Measurements from ENCODE around the gene RAET1L. TPM values are rescaled to one million over a fixed set of nuclear protein-coding genes. Genes with fewer than 3 reads are reported as not detected.

Gene RAET1L
- total and polyA plus RNA-seq, 2 donors (not counting 1 experiment from before 2014, with no cell fraction given), result not detected

DNA sequence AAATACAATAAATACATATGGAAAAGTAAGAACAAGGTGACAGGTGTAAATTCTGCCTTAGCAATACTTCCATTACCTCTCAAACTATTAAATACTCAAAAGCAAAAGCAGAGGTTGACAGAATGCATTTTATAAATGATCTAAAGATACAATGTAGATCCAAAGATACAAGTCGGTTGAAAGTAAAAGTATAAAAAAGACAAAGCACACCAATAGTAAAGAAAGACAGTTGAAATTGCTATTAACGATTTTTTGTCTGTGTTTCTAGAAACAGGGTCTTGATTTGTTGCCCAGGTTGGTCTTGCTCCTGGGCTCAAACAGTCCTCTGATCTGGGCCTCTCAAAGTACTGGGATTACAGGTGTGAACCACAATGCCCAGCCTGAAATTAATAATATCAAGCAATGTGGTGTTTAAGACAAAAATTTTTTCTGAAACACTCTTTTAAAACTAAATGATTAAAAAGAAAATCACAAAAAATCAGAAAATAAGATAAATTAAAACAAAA lies 37.7 kb downstream of the RAET1L start:
- no peak for TF ChIP-seq EZH2 (IDR thresholded peaks at IDR 0.05; ENCODE audit: low read length, missing control alignments)
- TF ChIP-seq, protein P1, sequence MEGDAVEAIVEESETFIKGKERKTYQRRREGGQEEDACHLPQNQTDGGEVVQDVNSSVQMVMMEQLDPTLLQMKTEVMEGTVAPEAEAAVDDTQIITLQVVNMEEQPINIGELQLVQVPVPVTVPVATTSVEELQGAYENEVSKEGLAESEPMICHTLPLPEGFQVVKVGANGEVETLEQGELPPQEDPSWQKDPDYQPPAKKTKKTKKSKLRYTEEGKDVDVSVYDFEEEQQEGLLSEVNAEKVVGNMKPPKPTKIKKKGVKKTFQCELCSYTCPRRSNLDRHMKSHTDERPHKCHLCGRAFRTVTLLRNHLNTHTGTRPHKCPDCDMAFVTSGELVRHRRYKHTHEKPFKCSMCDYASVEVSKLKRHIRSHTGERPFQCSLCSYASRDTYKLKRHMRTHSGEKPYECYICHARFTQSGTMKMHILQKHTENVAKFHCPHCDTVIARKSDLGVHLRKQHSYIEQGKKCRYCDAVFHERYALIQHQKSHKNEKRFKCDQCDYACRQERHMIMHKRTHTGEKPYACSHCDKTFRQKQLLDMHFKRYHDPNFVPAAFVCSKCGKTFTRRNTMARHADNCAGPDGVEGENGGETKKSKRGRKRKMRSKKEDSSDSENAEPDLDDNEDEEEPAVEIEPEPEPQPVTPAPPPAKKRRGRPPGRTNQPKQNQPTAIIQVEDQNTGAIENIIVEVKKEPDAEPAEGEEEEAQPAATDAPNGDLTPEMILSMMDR (conservative IDR thresholded peaks at IDR 0.05 in 1 of 2, IDR thresholded peaks at IDR 0.05 in 1 of 2; ENCODE audit: low read depth in 1 of 2, low read length in 2 of 2), result no peak
- no peak overlapping the region for H3K9ac ChIP-seq (ENCODE audit: insufficient read depth, low read length)

DNA sequence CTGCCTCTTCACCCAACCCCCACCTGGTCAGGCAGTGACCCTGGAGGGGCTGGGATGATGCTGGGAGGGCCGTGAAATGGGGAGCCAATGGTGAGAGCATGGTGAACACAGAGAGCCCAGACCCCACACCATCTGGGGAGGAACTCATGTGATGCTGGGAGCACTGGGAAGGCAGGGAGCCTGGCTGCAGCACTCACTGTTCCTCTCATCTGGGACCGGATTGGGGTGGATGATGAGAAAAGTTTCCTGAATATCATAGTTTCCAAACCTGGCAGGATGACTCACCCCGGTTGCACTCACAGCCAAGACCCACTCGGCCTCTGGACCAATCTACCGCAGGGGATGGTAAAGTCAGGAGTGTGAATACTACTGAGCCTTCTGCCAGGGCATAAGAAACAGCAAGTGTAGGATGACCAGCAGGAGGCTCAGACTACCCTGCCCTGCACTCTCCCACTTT lies 39.8 kb downstream of the RAET1L start:
- H3K27me3 ChIP-seq (ENCODE audit: control insufficient read depth, insufficient read depth, low read length), result peaks cover 54% of the 10 kb centered on the region
- H3K4me2 ChIP-seq (ENCODE audit: extremely low read depth, insufficient read depth, low read length), result no peak overlapping the region
- no peaks in the 10 kb centered on the region for H3K9me3 ChIP-seq (ENCODE audit: control insufficient read depth, insufficient read depth, low read depth, low read length)
- H2AFZ ChIP-seq (ENCODE audit: low read length), result no peak overlapping the region
- TF ChIP-seq, protein P1 (conservative IDR thresholded peaks at IDR 0.05 in 1 of 2, IDR thresholded peaks at IDR 0.05 in 1 of 2; ENCODE audit: low read depth in 1 of 2, low read length in 2 of 2), result no peak
- TF ChIP-seq EZH2 (IDR thresholded peaks at IDR 0.05; ENCODE audit: low read length, missing control alignments), result peak; percentile 12
- no peak overlapping the region for H3K4me3 ChIP-seq (replicated peaks in 1 of 4; ENCODE audit: control extremely low read depth in 1 of 4, insufficient read depth in 1 of 4, low read depth in 3 of 4, low read length in 4 of 4)
- no peaks in the 10 kb centered on the region for H3K79me2 ChIP-seq (ENCODE audit: control insufficient read depth, insufficient read depth, low read length)
- H3K27ac ChIP-seq (ENCODE audit: insufficient read depth, low read length), result no peak overlapping the region
- no peak for DNase-seq (ENCODE audit: low read depth in 2 of 2)
- H3K9ac ChIP-seq (ENCODE audit: insufficient read depth, low read length), result no peak overlapping the region
- no peaks in the 10 kb centered on the region for H3K4me1 ChIP-seq (ENCODE audit: control insufficient read depth, extremely low read depth, insufficient read depth, low read length)
- no peaks in the 10 kb centered on the region for H3K36me3 ChIP-seq (ENCODE audit: control insufficient read depth, insufficient read depth, low read length)
- no peaks in the 10 kb centered on the region for H4K20me1 ChIP-seq (ENCODE audit: control insufficient read depth, extremely low read depth, insufficient read depth, low read length)

More for the DNA sequence above, 37.7 kb downstream of the RAET1L start:
- H3K4me3 ChIP-seq (replicated peaks in 1 of 4; ENCODE audit: control extremely low read depth in 1 of 4, insufficient read depth in 1 of 4, low read depth in 3 of 4, low read length in 4 of 4), result no peak overlapping the region
- H2AFZ ChIP-seq (ENCODE audit: low read length), result no peak overlapping the region
- H3K9me3 ChIP-seq (ENCODE audit: control insufficient read depth, insufficient read depth, low read depth, low read length), result no peaks in the 10 kb centered on the region
- DNase-seq (ENCODE audit: low read depth in 2 of 2), result no peak
- no peaks in the 10 kb centered on the region for H3K36me3 ChIP-seq (ENCODE audit: control insufficient read depth, insufficient read depth, low read length)
- no peak overlapping the region for H3K27ac ChIP-seq (ENCODE audit: insufficient read depth, low read length)
- H3K27me3 ChIP-seq (ENCODE audit: control insufficient read depth, insufficient read depth, low read length), result peaks cover 72% of the 10 kb centered on the region
- no peak overlapping the region for H3K4me2 ChIP-seq (ENCODE audit: extremely low read depth, insufficient read depth, low read length)
- H3K79me2 ChIP-seq (ENCODE audit: control insufficient read depth, insufficient read depth, low read length), result no peaks in the 10 kb centered on the region
- H3K4me1 ChIP-seq (ENCODE audit: control insufficient read depth, extremely low read depth, insufficient read depth, low read length), result no peaks in the 10 kb centered on the region
- no peaks in the 10 kb centered on the region for H4K20me1 ChIP-seq (ENCODE audit: control insufficient read depth, extremely low read depth, insufficient read depth, low read length)

DNA sequence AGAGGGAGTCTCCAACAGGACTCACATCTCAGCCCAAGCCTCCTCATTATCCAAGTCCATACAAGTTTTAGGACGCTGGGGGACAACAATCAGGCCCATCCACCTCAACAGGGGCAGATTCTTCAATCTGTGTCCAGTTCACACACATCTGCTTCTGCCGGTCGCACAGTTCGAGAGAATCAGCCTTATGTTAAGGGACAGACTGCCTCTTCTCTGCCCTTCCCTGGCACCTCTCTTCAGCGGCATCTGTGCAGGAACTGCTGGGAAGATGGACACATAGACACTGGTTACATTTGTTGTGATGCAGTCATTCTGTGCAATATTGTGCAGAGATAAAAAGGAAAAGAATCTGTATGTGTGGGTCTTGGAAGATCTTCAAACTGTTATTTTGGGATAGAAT lies 40.6 kb downstream of the RAET1L start:
- no peak for DNase-seq (ENCODE audit: low read depth in 2 of 2)
- no peak overlapping the region for H3K9ac ChIP-seq (ENCODE audit: insufficient read depth, low read length)
- no peak overlapping the region for H3K4me2 ChIP-seq (ENCODE audit: extremely low read depth, insufficient read depth, low read length)
- H3K79me2 ChIP-seq (ENCODE audit: control insufficient read depth, insufficient read depth, low read length), result no peaks in the 10 kb centered on the region
- H4K20me1 ChIP-seq (ENCODE audit: control insufficient read depth, extremely low read depth, insufficient read depth, low read length), result no peaks in the 10 kb centered on the region
- no peaks in the 10 kb centered on the region for H3K4me1 ChIP-seq (ENCODE audit: control insufficient read depth, extremely low read depth, insufficient read depth, low read length)
- no peak overlapping the region for H3K27ac ChIP-seq (ENCODE audit: insufficient read depth, low read length)
- H3K9me3 ChIP-seq (ENCODE audit: control insufficient read depth, insufficient read depth, low read depth, low read length), result no peaks in the 10 kb centered on the region
- no peak overlapping the region for H2AFZ ChIP-seq (ENCODE audit: low read length)
- no peaks in the 10 kb centered on the region for H3K36me3 ChIP-seq (ENCODE audit: control insufficient read depth, insufficient read depth, low read length)
- peaks cover 47% of the 10 kb centered on the region for H3K27me3 ChIP-seq (ENCODE audit: control insufficient read depth, insufficient read depth, low read length)
- no peak overlapping the region for H3K4me3 ChIP-seq (replicated peaks in 1 of 4; ENCODE audit: control extremely low read depth in 1 of 4, insufficient read depth in 1 of 4, low read depth in 3 of 4, low read length in 4 of 4)
- TF ChIP-seq EZH2 (IDR thresholded peaks at IDR 0.05; ENCODE audit: low read length, missing control alignments), result peak; percentile 0
- TF ChIP-seq, protein P1 (conservative IDR thresholded peaks at IDR 0.05 in 1 of 2, IDR thresholded peaks at IDR 0.05 in 1 of 2; ENCODE audit: low read depth in 1 of 2, low read length in 2 of 2), result no peak

Measured in fibroblast of lung (primary cell).